ENCODE measurements around the gene TRAPPC6A.

Gene TRAPPC6A

GRCh38 chr19:45163751-45164460 lies 14.1 kb downstream of the TRAPPC6A start:
- FAIRE-seq, result no peak
- no peak for DNase-seq (ENCODE audit: insufficient read length, low spot score)

GRCh38 chr19:45163156-45163555 lies 14.9 kb downstream of the TRAPPC6A start:
- DNase-seq (ENCODE audit: insufficient read length, low spot score), result no peak
- no peak for FAIRE-seq

GRCh38 chr19:45162608-45163143 lies 15.4 kb downstream of the TRAPPC6A start:
- DNase-seq (ENCODE audit: insufficient read length, low spot score), result no peak
- FAIRE-seq, result no peak

DNA sequence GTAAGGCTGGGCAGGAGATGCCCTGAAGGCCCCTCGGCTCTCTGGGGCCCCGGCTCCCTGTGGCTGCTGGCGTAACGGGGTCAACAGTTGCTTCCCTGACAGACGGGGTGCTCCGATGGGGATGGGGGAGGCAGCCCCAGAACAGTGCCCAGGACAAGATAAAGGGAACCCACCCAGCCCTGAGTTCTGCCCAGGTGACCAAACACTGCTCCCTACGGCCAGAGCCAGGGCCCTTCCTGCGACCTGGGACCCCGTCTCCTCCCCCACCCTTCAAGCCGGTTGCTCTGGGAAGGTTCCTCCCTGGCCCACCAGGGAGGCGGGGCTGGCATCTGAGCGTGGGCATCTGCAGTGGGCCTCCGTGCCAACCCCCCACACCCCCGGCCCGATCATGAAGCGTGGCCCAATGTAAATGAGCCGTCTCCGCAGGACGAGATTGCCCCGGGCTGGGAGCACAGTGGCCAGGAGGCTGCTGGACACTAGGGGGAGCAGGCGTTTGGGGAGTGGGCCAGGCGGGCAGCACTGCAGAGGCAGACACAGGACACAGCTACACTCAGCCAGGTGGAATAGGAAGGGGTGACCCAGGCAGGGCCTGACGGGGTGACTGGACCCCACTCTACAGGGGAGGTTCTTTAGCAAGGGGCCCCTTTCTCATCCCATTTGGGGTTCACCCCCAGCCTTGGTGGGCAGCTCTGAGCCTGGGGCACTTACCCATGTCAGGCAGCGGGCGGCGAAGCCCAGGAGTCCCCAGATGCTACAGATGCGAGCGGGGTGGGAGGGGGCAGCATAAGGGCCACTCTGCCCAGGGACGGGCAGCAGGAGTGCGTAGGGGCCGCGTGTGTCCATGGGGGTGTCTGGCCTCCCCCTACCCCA lies 16.1 kb downstream of the TRAPPC6A start:
- no peak for FAIRE-seq
- no peak for DNase-seq (ENCODE audit: insufficient read length, low spot score)

DNA sequence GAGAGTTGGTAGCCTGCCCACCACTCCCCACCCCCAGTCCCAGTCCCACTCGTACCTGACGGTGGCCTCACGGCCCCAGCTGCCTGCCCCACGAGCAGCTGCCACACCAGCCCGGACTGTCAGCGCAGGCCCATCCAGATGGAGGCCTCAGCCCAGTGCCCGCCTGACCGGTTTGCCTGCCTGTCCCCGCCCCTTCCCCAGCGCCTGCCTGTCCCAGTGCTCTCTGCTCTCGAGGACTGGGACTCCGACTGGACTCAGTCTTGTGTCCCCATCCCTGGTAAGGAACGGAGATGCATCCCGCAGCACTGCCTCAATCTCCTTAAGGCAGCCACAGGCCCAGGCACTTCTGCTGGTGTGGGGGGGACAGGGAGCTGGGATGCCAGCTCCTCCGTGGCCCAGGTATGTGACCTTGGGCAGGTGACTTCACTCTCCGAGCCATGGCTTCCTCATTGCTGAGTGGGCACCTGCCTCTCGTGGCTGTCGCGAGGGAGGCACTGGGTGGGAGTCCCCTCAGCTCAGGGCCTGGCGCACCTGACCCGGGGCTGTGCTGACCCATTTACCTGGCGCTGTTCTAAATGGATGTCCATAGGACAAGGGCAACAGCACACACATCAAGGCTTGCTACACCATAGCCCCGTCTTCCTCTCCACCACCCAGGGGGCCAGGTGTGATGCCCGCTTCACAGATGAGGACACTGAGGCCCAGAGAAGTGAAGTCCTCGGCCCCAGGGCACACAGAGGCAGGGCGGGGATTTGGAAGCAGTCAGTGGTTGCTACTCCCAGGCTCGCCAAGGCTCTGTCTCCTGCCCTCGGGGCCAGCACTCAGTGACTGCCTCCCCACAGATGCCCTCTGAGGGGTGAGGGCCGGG lies 16.9 kb downstream of the TRAPPC6A start, which contains the start of gene NKPD1:
NKPD1 (minus strand) TSS at position 113 of the 868 bp plus-strand sequence. CDS start 832 bp downstream, outside the sequence.
- FAIRE-seq (no peak), DNase-seq (ENCODE audit: insufficient read length, low spot score) (no peak)

DNA sequence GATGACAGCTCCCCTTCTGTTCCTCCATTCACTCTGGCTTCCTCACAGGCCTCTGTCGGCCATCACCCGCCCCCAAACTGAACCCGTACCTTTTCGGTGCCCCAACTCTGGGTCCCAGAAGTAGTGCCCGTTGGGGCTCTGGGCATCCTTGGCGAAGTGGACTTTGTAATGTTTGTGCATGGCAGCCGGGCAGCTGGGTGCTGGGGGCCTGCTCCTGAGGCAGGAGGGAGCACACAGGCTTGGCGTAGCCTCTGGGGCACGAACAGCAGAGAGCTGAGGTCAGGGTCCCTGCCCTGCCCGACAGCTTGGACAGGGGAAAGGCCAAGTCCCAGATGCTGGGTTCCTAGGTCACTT lies 18.1 kb downstream of the TRAPPC6A start:
- DNase-seq (ENCODE audit: insufficient read length, low spot score) (no peak), FAIRE-seq (no peak)

DNA sequence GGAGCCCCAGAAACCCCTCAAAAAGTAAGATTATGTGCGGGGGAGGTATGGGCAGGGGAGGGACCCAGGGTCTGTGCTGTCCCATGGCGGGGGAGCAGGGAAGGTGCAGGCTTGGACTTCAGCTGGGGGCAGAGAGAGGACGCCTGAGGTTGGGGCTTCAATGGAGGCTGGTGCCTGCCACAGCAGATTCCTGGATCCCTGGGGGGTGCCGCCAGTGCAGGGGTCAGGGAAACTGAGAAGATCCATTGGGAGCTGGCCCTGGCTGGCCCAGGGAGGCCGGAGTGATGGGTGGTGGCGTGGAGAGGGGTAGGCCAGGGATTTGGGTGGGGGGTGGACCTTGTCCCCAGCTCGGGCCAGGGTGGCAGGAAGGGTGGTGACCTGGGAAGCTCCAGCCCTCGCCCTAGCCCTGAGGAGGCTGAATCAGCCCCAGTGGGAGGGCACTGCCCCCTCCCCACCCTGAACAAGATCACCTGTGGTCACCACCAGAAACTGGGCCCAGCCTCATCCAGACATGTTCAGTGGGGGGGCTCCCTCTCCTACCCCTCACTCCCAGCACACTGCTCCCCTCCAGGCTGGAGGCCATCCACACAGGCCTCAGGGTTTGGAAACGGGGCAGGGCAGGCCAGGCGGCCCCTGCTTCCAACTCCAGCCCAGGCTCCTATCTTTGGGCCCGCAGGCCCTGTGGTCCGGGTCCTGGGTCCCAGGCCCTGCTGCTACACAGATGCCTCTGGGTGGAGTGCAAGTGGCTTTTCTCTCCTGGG lies 18.6 kb downstream of the TRAPPC6A start:
- DNase-seq (ENCODE audit: insufficient read length, low spot score) (no peak), FAIRE-seq (no peak)

GRCh38 chr19:45158503-45159209 lies 19.4 kb downstream of the TRAPPC6A start:
- no peak for FAIRE-seq

DNA sequence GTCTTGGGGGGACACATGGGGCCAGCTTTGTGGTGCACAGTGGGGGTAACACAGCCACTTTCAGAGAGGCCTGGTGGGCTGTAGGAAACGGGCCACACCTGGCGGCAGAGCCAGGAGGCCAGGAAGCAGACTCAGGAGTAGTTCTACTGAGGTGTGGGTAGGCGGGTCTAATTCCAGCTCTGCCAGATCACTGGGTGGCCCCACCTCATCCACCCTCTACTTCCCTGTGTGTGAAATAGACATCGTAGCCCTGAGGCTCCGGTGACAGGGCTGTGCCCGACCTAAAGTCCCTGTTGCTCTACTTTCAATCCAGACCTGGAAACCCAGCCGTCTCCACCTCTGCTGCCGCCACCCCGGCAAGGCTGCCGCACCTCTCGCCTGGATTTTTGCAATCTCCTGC lies 21.3 kb downstream of the TRAPPC6A start:
- FAIRE-seq (no peak), DNase-seq (ENCODE audit: insufficient read length, low spot score) (no peak)

More at GRCh38 chr19:45158503-45159209, 19.4 kb downstream of the TRAPPC6A start:
- no peak for DNase-seq (ENCODE audit: insufficient read length, low spot score)

DNA sequence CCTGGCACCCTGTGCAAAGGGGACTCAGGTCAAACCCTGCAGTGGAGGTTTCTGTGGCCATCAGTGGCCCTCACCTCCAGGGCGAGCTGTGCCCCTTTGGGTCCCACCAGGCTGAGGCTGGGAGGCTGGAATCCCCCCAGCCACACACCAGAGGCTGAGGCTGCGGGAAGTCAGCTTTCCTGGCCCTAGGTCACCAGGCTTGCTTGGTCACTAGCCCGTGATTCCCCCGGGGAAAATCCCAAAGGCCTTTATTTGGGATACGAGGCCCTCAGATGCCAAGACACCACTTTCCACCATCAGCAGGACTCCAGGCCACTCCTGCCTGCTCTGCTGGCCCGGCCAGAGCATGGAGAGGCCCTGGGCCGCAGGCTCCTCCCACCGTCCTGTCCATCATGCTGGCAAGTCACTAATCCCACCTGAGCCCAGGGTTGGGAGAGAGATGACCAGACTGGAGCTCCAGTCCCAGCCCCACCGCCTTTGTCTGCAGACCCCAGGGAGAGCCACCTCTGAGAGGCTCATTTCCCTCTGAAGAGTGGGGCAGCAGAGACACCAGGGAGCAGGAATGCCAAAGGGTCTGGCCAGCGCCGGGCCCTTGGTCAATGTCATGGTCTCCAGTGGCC lies 21.9 kb downstream of the TRAPPC6A start:
- FAIRE-seq (no peak), DNase-seq (ENCODE audit: insufficient read length, low spot score) (no peak)

- DNase-seq (ENCODE audit: insufficient read length, low spot score) (no peak), FAIRE-seq (no peak)
These were observed 23.8 kb downstream of the TRAPPC6A start for GRCh38 chr19:45154064-45154827.

GRCh38 chr19:45153339-45154063 lies 24.5 kb downstream of the TRAPPC6A start:
- no peak for FAIRE-seq
- DNase-seq (ENCODE audit: insufficient read length, low spot score), result no peak

GRCh38 chr19:45152504-45153338 lies 25.3 kb downstream of the TRAPPC6A start:
- FAIRE-seq, result peak; percentile 52
- peak; percentile 69 for DNase-seq (ENCODE audit: insufficient read length, low spot score)

GRCh38 chr19:45151821-45152503 lies 26.1 kb downstream of the TRAPPC6A start:
- FAIRE-seq, result no peak
- no peak for DNase-seq (ENCODE audit: insufficient read length, low spot score)

GRCh38 chr19:45151320-45151719 lies 26.7 kb downstream of the TRAPPC6A start:
- DNase-seq (ENCODE audit: insufficient read length, low spot score) (no peak), FAIRE-seq (no peak)

DNA sequence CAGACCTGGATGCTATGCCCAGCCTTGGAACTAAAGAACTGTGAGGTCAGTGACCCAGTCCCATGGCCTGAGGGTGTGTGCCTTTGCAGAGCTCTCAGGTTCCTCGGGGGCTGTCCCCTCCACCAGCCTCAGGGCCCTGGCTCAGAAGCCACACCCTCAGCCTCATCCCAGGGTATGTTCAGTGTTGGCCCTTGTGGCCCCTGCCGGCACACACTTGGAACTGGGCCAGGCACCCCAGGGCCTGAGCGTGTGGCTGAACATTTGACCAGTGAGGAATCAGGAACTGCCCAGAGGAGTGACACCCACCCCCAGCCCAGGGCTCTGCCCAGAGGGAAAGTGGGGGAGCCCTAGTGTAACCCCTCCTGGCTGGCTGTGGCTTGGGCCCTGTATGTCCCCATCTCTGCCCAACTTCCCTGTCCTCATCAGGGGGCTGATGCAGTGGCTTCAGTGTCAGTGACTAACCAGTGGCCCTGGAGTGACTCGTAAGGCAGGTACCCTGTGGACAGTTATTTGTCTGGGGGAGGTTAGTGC lies 27.2 kb downstream of the TRAPPC6A start:
- DNase-seq (ENCODE audit: insufficient read length, low spot score) (no peak), FAIRE-seq (no peak)

Data from GM19239 (cell line).